ENCODE data around the gene GPX6. TPM values are rescaled to one million over a fixed set of nuclear protein-coding genes. Genes with fewer than 3 reads are reported as not detected.
"Not testable (repeated sequence)": the region's sequence is repeated elsewhere in the genome, so short reads cannot be mapped to it uniquely, and the experiment has no call there.

The GPX6 gene
- total and polyA plus RNA-seq, 12 donors: not detected

GRCh38 chr6:28474441-28475219, 41.0 kb downstream of the GPX6 start:
- Histone ChIP-seq H3K36me3 (replicated peaks in 1 of 2) (no peaks in the 10 kb centered on the region), H3K27ac (no peak overlapping the region), H3K27me3 (peaks cover 17% of the 10 kb centered on the region), H3K9me3 (replicated peaks in 1 of 3) (peaks cover 0 to 5% (median 0%) of the 10 kb centered on the region in 3 donors), H3K4me3 (peak overlapping the region in 1 of 4 donors; percentile 44), H3K4me1 (replicated peaks in 1 of 2) (no peaks in the 10 kb centered on the region)
- no peak for TF ChIP-seq POLR2A (IDR thresholded peaks at IDR 0.05)
- TF ChIP-seq CTCF (IDR thresholded peaks at IDR 0.05): no peak
- DNase-seq: peak in 1 of 7 donors; percentile 25
- intact Hi-C loops (cut with DNase I): no loop called here
- WGBS, 4 donors: 4 to 6% (median 5%) methylated on average over 18 of the region's 18 CpGs

GRCh38 chr6:28469153-28469745, 46.3 kb downstream of the GPX6 start:
- H3K27me3 ChIP-seq; H3K27ac ChIP-seq; H3K9me3 ChIP-seq (replicated peaks in 1 of 3); H3K4me1 ChIP-seq (replicated peaks in 1 of 2); H3K36me3 ChIP-seq (replicated peaks in 1 of 2); H3K4me3 ChIP-seq; DNase-seq; intact Hi-C loops (cut with DNase I): not testable (repeated sequence)
- 90 to 98% (median 93%) methylated on average over 6 to 41 of the region's 45 CpGs for WGBS, 4 donors

GRCh38 chr6:28468056-28468455, 47.5 kb downstream of the GPX6 start:
- 61 to 79% (median 76%) methylated on average over 7 of the region's 7 CpGs for WGBS, 4 donors
- H3K4me3 ChIP-seq: no peak overlapping the region
- no peak for DNase-seq
- TF ChIP-seq POLR2A (IDR thresholded peaks at IDR 0.05) (no peak), CTCF (IDR thresholded peaks at IDR 0.05) (no peak)
- intact Hi-C loops (cut with DNase I): no loop called here
- H3K4me1 ChIP-seq (replicated peaks in 1 of 2): no peaks in the 10 kb centered on the region
- H3K36me3 ChIP-seq (replicated peaks in 1 of 2): no peaks in the 10 kb centered on the region
- no peak overlapping the region for H3K27ac ChIP-seq
- H3K27me3 ChIP-seq: peaks cover 8% of the 10 kb centered on the region
- peaks cover 0 to 5% (median 0%) of the 10 kb centered on the region in 3 donors for H3K9me3 ChIP-seq (replicated peaks in 1 of 3)

- intact Hi-C loops (cut with DNase I): no loop called here
- H3K4me1 ChIP-seq (replicated peaks in 1 of 2): no peaks in the 10 kb centered on the region
- WGBS, 4 donors: 34 to 54% (median 44%) methylated on average over 2 of the region's 2 CpGs
- no peaks in the 10 kb centered on the region for H3K9me3 ChIP-seq (replicated peaks in 1 of 3)
- no peak for DNase-seq
- H3K4me3 ChIP-seq: no peak overlapping the region
- peaks cover 25% of the 10 kb centered on the region for H3K27me3 ChIP-seq
- H3K36me3 ChIP-seq (replicated peaks in 1 of 2): no peaks in the 10 kb centered on the region
- no peak for TF ChIP-seq CTCF (IDR thresholded peaks at IDR 0.05)
- TF ChIP-seq POLR2A (IDR thresholded peaks at IDR 0.05): no peak
- H3K27ac ChIP-seq: no peak overlapping the region
Measured at GRCh38 chr6:28462401-28462800, 53.2 kb downstream of the GPX6 start.
